Lower leg skin (tissue), 4 donors: Measurements from ENCODE around the gene FAM135A. TPM values are rescaled to one million over a fixed set of nuclear protein-coding genes. Genes with fewer than 3 reads are reported as not detected.

ENCODE experiments used
- DNase-seq, 2 donors: peaks; one replicate each; pipeline ENCODE4 v3.0.0-alpha.2; 2019; ENCODE audit warnings: low spot score in 2 of 2
- H3K4me3 ChIP-seq: fragments of 200-600 bp; sonication (generic); 2 replicates; pipeline ENCODE4 v1.5.1; 2017; ENCODE audit warnings: mild to moderate bottlenecking, low read depth; ENCODE audit not compliant: poor library complexity, severe bottlenecking
- CTCF ChIP-seq, 3 donors: fragments of 450-650 bp; IDR thresholded peaks; one replicate each; pipeline ENCODE4 v1.5.1; 2016; ENCODE audit warnings: antibody characterized with exemption in 3 of 3, mild to moderate bottlenecking in 3 of 3, moderate library complexity in 2 of 3
- POLR2A ChIP-seq, 2 donors: fragments of 450-650 bp; IDR thresholded peaks; one replicate each; pipeline ENCODE4 v1.6.1; 2016 to 2017; ENCODE audit warnings: antibody characterized with exemption in 2 of 2, mild to moderate bottlenecking in 1 of 2, moderate library complexity in 1 of 2
- WGBS, 2 donors: methylation state at CpG; one replicate each; pipeline ENCODE4 v1.1.5; 2018; 5-methylcytosine and 5-hydroxymethylcytosine counted together
- intact Hi-C: fragments of 100-400 bp; cut with DNase I; formaldehyde crosslinking; loops from one replicate; pipeline ENCODE4 v1.15.0; 2023; ENCODE audit warnings: low total_unique reads
- total RNA-seq, 4 donors: library from RNA; depleted of rRNA; stranded (reverse); fragments of >200 nt; gene quantifications; one replicate each; pipeline ENCODE4 v1.1.0, GENCODE V29; 2016

Gene FAM135A
- total RNA-seq, 4 donors from 2014 or later = 77.1 to 105 (median 80.5) TPM

- H3K4me3 ChIP-seq = no peak overlapping the region
- intact Hi-C loops = no loop called here
- TF ChIP-seq POLR2A (IDR thresholded peaks at IDR 0.05) (no peak), CTCF (IDR thresholded peaks at IDR 0.05) (no peak)
- DNase-seq = no peak
- WGBS, 2 donors = 85% methylated on average over 11 of the region's 11 CpGs
Measured at GRCh38 chr6:70380771-70381416, 32.4 kb upstream of the FAM135A start.

GRCh38 chr6:70381417-70381782 is 31.9 kb upstream of the FAM135A start:
- 88 to 94% methylated on average over 5 of the region's 5 CpGs for WGBS, 2 donors
- intact Hi-C loops = no loop called here
- TF ChIP-seq POLR2A (IDR thresholded peaks at IDR 0.05) = no peak
- TF ChIP-seq CTCF (IDR thresholded peaks at IDR 0.05) = no peak
- no peak overlapping the region for H3K4me3 ChIP-seq
- no peak for DNase-seq

GRCh38 chr6:70385901-70386300 is 27.4 kb upstream of the FAM135A start:
- no peak overlapping the region for H3K4me3 ChIP-seq
- no peak for DNase-seq
- 36 to 53% methylated on average over 1 of the region's 1 CpG for WGBS, 2 donors
- TF ChIP-seq CTCF (IDR thresholded peaks at IDR 0.05) (no peak), POLR2A (IDR thresholded peaks at IDR 0.05) (no peak)
- intact Hi-C loops = no loop called here

GRCh38 chr6:70388814-70389213 is 24.5 kb upstream of the FAM135A start:
- no peak for DNase-seq
- whole genome bisulfite sequencing, 2 donors = 72 to 85% methylated on average over 1 of the region's 1 CpG
- intact Hi-C loops = no loop called here
- no peak overlapping the region for H3K4me3 ChIP-seq
- TF ChIP-seq CTCF (IDR thresholded peaks at IDR 0.05) (no peak), POLR2A (IDR thresholded peaks at IDR 0.05) (no peak)

- TF ChIP-seq CTCF (IDR thresholded peaks at IDR 0.05) (no peak), POLR2A (IDR thresholded peaks at IDR 0.05) (no peak)
- intact Hi-C loops = no loop called here
- H3K4me3 ChIP-seq = no peak overlapping the region
- DNase-seq = no peak
Measured at GRCh38 chr6:70389261-70389660, 24.0 kb upstream of the FAM135A start.

- TF ChIP-seq POLR2A (IDR thresholded peaks at IDR 0.05) = no peak
- TF ChIP-seq CTCF (IDR thresholded peaks at IDR 0.05) = no peak
- intact Hi-C loops = no loop called here
- WGBS, 2 donors = 8 to 17% methylated on average over 1 of the region's 1 CpG
- H3K4me3 ChIP-seq = no peak overlapping the region
- DNase-seq = no peak
Measured at GRCh38 chr6:70390067-70390466, 23.2 kb upstream of the FAM135A start.
